Astrocyte (in vitro differentiated cells and primary cell): ENCODE measurements around the gene IGF2BP3.

Experiments
- CTCF ChIP-seq: IDR thresholded peaks from 2 replicates; pipeline ENCODE4 v1.5.1; 2011; ENCODE audit warnings: low read depth, mild to moderate bottlenecking, inconsistent platforms, low read length, moderate library complexity; ENCODE audit not compliant: insufficient read depth
- EZH2 ChIP-seq: IDR thresholded peaks from 2 replicates; pipeline ENCODE4 v1.6.1; 2012; ENCODE audit warnings: mild to moderate bottlenecking, low read length, inconsistent platforms; ENCODE audit not compliant: insufficient read depth

- TF ChIP-seq CTCF (no peak), EZH2 (no peak)
Observed at GRCh38 chr7:23290993-23291392, 179.3 kb downstream of the IGF2BP3 start.
